Activated naive CD4-positive, alpha-beta T cell treated with anti-CD3 and anti-CD28 coated beads for 36 hours (primary cell): Measurements from ENCODE around the gene RNU7-1. TPM values are rescaled to one million over a fixed set of nuclear protein-coding genes. Genes with fewer than 3 reads are reported as not detected.
A peak's percentile ranks its signal among the peaks of the same experiment; 100 is the strongest.

Source experiments
- CTCF ChIA-PET: fragments of 350-600 bp; sonication (Branson Sonifier 250); formaldehyde crosslinking; loops from one replicate; lab custom pipeline; 2021; ENCODE audit warnings: antibody characterized with exemption; lab: Charles Lee
- DNase-seq: peaks from one replicate; pipeline ENCODE4 v3.0.0-alpha.2; 2020
- H3K27ac Mint-ChIP-seq: one replicate; pipeline ENCODE4 v1.8.0; 2021; ENCODE audit warnings: mild to moderate bottlenecking, mixed read lengths
- H3K27me3 Mint-ChIP-seq: one replicate; pipeline ENCODE4 v1.8.0; 2021; ENCODE audit warnings: low read depth, mixed read lengths
- H3K36me3 Mint-ChIP-seq: one replicate; pipeline ENCODE4 v1.8.0; 2021; ENCODE audit warnings: low read depth, mixed read lengths
- H3K4me1 Mint-ChIP-seq: one replicate; pipeline ENCODE4 v1.8.0; 2021; ENCODE audit warnings: low read depth, mixed read lengths
- H3K4me3 Mint-ChIP-seq: one replicate; pipeline ENCODE4 v1.8.0; 2021; ENCODE audit warnings: mild to moderate bottlenecking, moderate library complexity, mixed read lengths
- H3K9me3 Mint-ChIP-seq: one replicate; pipeline ENCODE4 v1.8.0; 2021; ENCODE audit warnings: mixed read lengths
- intact Hi-C: fragments of 100-400 bp; cut with micrococcal nuclease; formaldehyde crosslinking; loops from one replicate; pipeline ENCODE4 v1.15.1; 2023
- total RNA-seq, 2 experiments: library from RNA; stranded (reverse); gene quantifications; one replicate each; pipeline ENCODE4 v1.2.3, GENCODE V29; 2021

The RNU7-1 gene
- total RNA-seq, 2 experiments from 2014 or later = not detected

- Mint-ChIP-seq H3K9me3 (no peaks in the 10 kb centered on the region), H3K4me3 (no peak overlapping the region), H3K27me3 (no peaks in the 10 kb centered on the region), H3K36me3 (no peaks in the 10 kb centered on the region), H3K4me1 (peaks cover 10% of the 10 kb centered on the region), H3K27ac (no peak overlapping the region)
- intact Hi-C loops = no loop called here
- CTCF ChIA-PET = interaction anchor here (0.8 to 3.8 kb wide), 4 partner anchors 12 to 36 kb away, joined by 3 to 18 read pairs (median 6); partner anchors contain the start of gene SPSB2
- DNase-seq = no peak
These were observed 34.0 kb upstream of the RNU7-1 start for GRCh38 chr12:6909421-6910145.

DNA sequence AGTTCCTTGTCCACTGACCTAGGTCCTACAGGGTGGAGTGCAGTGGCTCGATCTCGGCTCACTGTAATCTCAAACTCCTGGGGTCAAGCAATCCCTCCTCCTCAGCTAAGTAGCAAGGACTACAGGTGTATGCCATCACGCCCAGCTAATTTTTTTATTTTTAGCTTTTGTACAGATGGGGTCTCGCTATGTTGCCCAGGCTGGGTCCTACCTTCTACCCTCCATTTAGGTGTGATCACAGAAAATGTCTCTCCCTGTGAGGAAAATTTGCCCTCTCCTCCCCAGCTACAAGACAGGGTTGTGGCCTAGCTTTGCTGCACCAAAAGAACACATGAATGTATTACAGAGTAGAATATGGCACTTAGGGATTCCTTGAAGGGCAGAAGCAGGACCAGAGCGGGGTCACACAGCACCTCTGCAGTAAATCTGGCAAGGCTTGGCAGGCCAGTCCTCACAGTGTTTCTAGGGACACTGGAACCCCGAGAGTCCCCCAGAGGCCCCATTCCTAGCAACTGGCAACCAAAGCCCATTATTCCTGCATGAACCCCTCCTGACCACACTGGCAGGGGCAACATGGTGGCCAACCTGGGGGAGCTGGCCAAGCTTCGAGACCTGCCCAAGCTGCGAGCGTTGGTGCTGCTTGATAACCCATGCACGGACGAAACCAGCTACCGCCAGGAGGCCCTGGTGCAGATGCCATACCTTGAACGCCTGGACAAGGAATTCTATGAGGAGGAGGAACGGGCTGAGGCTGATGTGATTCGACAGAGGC is 31.3 kb upstream of the RNU7-1 start:
- Mint-ChIP-seq H3K36me3 (peaks cover 6% of the 10 kb centered on the region), H3K4me1 (peaks cover 33% of the 10 kb centered on the region), H3K9me3 (no peaks in the 10 kb centered on the region), H3K27ac (no peak overlapping the region), H3K4me3 (peak overlapping the region; percentile 89), H3K27me3 (no peaks in the 10 kb centered on the region)
- intact Hi-C loops = no loop called here
- CTCF ChIA-PET = interaction anchor here (1.3 to 2.4 kb wide), 3 partner anchors 12 to 40 kb away, joined by 3 to 9 read pairs (median 7); no protein-coding TSS in a partner anchor
- DNase-seq = no peak

DNA sequence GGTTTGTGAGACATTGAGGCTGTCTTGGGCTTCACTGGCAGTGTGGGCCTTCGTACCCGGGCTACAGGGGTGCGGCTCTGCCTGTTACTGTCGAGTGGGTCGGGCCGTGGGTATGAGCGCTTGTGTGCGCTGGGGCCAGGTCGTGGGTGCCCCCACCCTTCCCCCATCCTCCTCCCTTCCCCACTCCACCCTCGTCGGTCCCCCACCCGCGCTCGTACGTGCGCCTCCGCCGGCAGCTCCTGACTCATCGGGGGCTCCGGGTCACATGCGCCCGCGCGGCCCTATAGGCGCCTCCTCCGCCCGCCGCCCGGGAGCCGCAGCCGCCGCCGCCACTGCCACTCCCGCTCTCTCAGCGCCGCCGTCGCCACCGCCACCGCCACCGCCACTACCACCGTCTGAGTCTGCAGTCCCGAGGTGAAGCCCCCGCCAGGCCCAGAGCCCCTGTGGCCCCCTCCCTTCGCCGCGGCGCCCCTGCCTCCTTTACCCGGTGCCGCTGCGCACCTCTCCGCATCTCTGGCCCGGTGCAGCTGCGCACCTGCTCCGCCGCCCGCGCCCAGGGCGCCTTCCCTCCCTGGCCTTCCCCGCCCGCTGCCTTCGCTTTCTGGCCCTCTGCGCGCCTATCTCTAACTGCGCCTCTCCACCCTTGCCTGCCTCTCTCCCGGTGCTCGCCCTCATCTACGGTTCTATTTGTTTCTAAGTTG is 29.2 kb upstream of the RNU7-1 start, which contains the start of gene ENO2:
ENO2 (plus strand) TSS at position 335 of the 701 bp plus-strand sequence. CDS start 1,253 bp downstream, outside the sequence.
- peak; percentile 86 for DNase-seq
- intact Hi-C loops = loop anchor here (1.0 kb wide), 3 partner anchors 10 to 41 kb away; partner anchors contain the start of genes LRRC23 and SPSB2
- peaks cover 35% of the 10 kb centered on the region for H3K4me1 Mint-ChIP-seq

GRCh38 chr12:6914947-6915788 is 28.4 kb upstream of the RNU7-1 start:
- DNase-seq = peak; percentile 51
- H3K27ac Mint-ChIP-seq = peak overlapping the region; percentile 71
- no peaks in the 10 kb centered on the region for H3K27me3 Mint-ChIP-seq
- H3K4me3 Mint-ChIP-seq = peak overlapping the region; percentile 89
- peaks cover 23% of the 10 kb centered on the region for H3K36me3 Mint-ChIP-seq
- intact Hi-C loops = loop anchor here (1.0 kb wide), 3 partner anchors 11 to 42 kb away; partner anchors contain the start of genes LRRC23 and SPSB2
- peaks cover 36% of the 10 kb centered on the region for H3K4me1 Mint-ChIP-seq
- CTCF ChIA-PET = interaction anchor here (1.4 kb wide), 2 partner anchors 42 to 50 kb away, joined by 3 to 4 read pairs; partner anchors contain the start of gene SPSB2
- no peaks in the 10 kb centered on the region for H3K9me3 Mint-ChIP-seq

More for the DNA sequence above, 29.2 kb upstream of the RNU7-1 start, which contains the start of gene ENO2:
- Mint-ChIP-seq H3K36me3 (peaks cover 15% of the 10 kb centered on the region), H3K27ac (peak within 1 kb of the TSS; percentile 71), H3K4me3 (peak within 1 kb of the TSS; percentile 89), H3K9me3 (no peaks in the 10 kb centered on the region), H3K27me3 (no peaks in the 10 kb centered on the region)
- CTCF ChIA-PET = interaction anchor here (0.6 to 2.0 kb wide), 5 partner anchors 17 to 50 kb away, joined by 3 to 7 read pairs (median 3); partner anchors contain the start of genes C12orf57, RNU7-1 and SPSB2

DNA sequence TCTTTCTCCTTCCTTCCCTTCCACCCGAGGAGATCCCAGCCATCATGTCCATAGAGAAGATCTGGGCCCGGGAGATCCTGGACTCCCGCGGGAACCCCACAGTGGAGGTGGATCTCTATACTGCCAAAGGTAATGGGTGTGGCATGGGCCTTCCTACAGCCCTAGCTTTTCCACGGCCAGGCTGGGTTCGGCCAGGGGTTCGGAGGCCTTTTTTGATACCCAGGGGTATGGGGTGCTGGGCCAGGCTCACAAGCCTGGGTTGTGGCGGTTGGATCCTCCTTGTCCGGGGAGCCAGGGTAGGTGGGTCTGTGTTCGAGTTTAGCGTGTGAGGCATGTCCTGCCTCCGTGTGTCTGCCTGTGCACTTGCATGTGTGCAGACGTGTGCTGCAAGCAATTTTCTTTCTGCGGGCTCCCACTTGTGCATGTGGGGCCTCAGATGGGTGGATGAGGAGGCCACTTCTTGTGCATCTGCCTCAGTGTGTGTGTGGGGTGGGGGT is 27.8 kb upstream of the RNU7-1 start:
- H3K4me1 Mint-ChIP-seq = peaks cover 36% of the 10 kb centered on the region
- intact Hi-C loops = no loop called here
- CTCF ChIA-PET = interaction anchor here (0.8 to 1.4 kb wide), 3 partner anchors 22 to 49 kb away, joined by 3 to 4 read pairs (median 4); partner anchors contain the start of gene SPSB2
- peaks cover 23% of the 10 kb centered on the region for H3K36me3 Mint-ChIP-seq
- no peak for DNase-seq
- H3K9me3 Mint-ChIP-seq = no peaks in the 10 kb centered on the region
- peak overlapping the region; percentile 21 for H3K27ac Mint-ChIP-seq
- no peaks in the 10 kb centered on the region for H3K27me3 Mint-ChIP-seq
- peak overlapping the region; percentile 89 for H3K4me3 Mint-ChIP-seq

GRCh38 chr12:6916426-6917200 is 27.0 kb upstream of the RNU7-1 start:
- Mint-ChIP-seq H3K27ac (peak overlapping the region; percentile 43), H3K36me3 (peaks cover 25% of the 10 kb centered on the region), H3K4me3 (peak overlapping the region; percentile 89), H3K9me3 (no peaks in the 10 kb centered on the region), H3K4me1 (peaks cover 36% of the 10 kb centered on the region), H3K27me3 (no peaks in the 10 kb centered on the region)
- no peak for DNase-seq
- CTCF ChIA-PET = interaction anchor here (0.6 to 0.9 kb wide), 3 partner anchors 21 to 58 kb away, joined by 3 to 7 read pairs (median 4); no protein-coding TSS in a partner anchor
- intact Hi-C loops = no loop called here

DNA sequence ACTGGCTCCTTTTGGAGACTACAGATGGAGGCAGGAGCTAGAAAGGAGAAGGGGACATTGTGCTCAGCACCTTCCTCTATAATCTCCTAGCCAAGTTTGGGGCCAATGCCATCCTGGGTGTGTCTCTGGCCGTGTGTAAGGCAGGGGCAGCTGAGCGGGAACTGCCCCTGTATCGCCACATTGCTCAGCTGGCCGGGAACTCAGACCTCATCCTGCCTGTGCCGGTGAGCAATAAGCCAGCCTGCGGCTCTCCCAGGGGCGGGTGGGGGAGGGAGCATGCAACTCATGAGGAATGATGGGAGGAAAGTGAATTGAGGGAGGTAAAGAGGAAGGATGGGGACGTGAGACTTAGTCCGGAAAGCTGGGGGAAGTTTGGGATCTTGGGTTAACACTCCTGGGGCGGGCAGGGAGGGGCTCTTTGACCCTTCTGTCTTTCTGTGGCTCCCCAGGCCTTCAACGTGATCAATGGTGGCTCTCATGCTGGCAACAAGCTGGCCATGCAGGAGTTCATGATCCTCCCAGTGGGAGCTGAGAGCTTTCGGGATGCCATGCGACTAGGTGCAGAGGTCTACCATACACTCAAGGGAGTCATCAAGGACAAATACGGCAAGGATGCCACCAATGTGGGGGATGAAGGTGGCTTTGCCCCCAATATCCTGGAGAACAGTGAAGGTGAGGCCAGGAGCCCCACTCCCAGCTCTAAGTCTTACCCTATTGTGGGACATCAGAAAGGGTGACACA is 26.0 kb upstream of the RNU7-1 start:
- Mint-ChIP-seq H3K4me1 (peaks cover 36% of the 10 kb centered on the region), H3K4me3 (no peak overlapping the region), H3K36me3 (peaks cover 26% of the 10 kb centered on the region), H3K9me3 (no peaks in the 10 kb centered on the region), H3K27ac (no peak overlapping the region), H3K27me3 (no peaks in the 10 kb centered on the region)
- DNase-seq = no peak
- intact Hi-C loops = no loop called here
- CTCF ChIA-PET = interaction anchor here (0.6 to 0.9 kb wide), 2 partner anchors 26 to 236 kb away, joined by 3 read pairs; no protein-coding TSS in a partner anchor

DNA sequence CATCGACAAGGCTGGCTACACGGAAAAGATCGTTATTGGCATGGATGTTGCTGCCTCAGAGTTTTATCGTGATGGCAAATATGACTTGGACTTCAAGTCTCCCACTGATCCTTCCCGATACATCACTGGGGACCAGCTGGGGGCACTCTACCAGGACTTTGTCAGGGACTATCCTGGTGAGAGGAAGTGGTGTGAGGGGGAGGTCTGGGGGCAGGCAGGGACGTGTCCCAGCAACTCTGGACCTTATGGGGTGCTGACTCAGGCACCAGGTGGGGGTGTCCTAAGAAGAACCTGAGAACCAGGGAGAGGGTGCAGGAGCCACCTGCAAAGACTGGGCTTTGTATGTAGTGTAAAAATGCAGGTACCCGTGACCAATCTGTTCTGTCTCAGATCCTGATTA is 24.0 kb upstream of the RNU7-1 start:
- Mint-ChIP-seq H3K4me1 (peaks cover 31% of the 10 kb centered on the region), H3K27me3 (no peaks in the 10 kb centered on the region), H3K36me3 (peaks cover 26% of the 10 kb centered on the region), H3K4me3 (no peak overlapping the region), H3K27ac (peak overlapping the region; percentile 60), H3K9me3 (no peaks in the 10 kb centered on the region)
- DNase-seq = no peak
- intact Hi-C loops = no loop called here
- CTCF ChIA-PET = interaction anchor here (0.5 to 1.5 kb wide), 2 partner anchors 18 to 872 kb away, joined by 3 to 4 read pairs; no protein-coding TSS in a partner anchor

GRCh38 chr12:6921539-6921938 is 22.1 kb upstream of the RNU7-1 start:
- Mint-ChIP-seq H3K36me3 (peaks cover 25% of the 10 kb centered on the region), H3K9me3 (no peaks in the 10 kb centered on the region), H3K27me3 (no peaks in the 10 kb centered on the region), H3K4me3 (no peak overlapping the region), H3K4me1 (peaks cover 26% of the 10 kb centered on the region), H3K27ac (no peak overlapping the region)
- CTCF ChIA-PET = interaction anchor here (0.6 to 1.1 kb wide), 4 partner anchors 15 to 170 kb away, joined by 3 read pairs; partner anchors contain the start of genes C12orf57 and RNU7-1
- intact Hi-C loops = loop anchor here (10.0 kb wide), 1 partner anchor 713 kb away; no protein-coding TSS in a partner anchor
- DNase-seq = no peak
